H9 (cell line): ENCODE data around the gene SYT3. TPM values are rescaled to one million over a fixed set of nuclear protein-coding genes. Genes with fewer than 3 reads are reported as not detected.
A peak's percentile ranks its signal among the peaks of the same experiment; 100 is the strongest.

Source experiments
- DNase-seq: peaks from one replicate; pipeline ENCODE4 v3.0.0-alpha.2; 2017
- H2AFZ ChIP-seq: one replicate; pipeline ENCODE4 v1.6.1; 2013; ENCODE audit warnings: mild to moderate bottlenecking, low read length, control low read depth, moderate library complexity
- H2AK5ac ChIP-seq: 2 replicates; pipeline ENCODE4 v1.6.1; 2013; ENCODE audit warnings: low read length, control low read depth, mixed read lengths; ENCODE audit not compliant: insufficient read length
- H2BK120ac ChIP-seq: one replicate; pipeline ENCODE4 v1.6.1; 2013; ENCODE audit warnings: low read depth, mild to moderate bottlenecking, low read length, control low read depth, inconsistent platforms; ENCODE audit not compliant: poor library complexity, severe bottlenecking
- H2BK12ac ChIP-seq: 2 replicates; pipeline ENCODE4 v1.6.1; 2013; ENCODE audit warnings: low read length, control low read depth, mixed read lengths, low read depth; ENCODE audit not compliant: insufficient read length
- H2BK15ac ChIP-seq: 2 replicates; pipeline ENCODE4 v1.6.1; 2013; ENCODE audit warnings: low read depth, low read length, control low read depth
- H2BK20ac ChIP-seq: one replicate; pipeline ENCODE4 v1.6.1; 2013; ENCODE audit warnings: low read depth, mild to moderate bottlenecking, low read length, control low read depth, inconsistent platforms; ENCODE audit not compliant: poor library complexity, severe bottlenecking
- H2BK5ac ChIP-seq: 2 replicates; pipeline ENCODE4 v1.6.1; 2013; ENCODE audit warnings: low read length, control low read depth, mixed read lengths; ENCODE audit not compliant: insufficient read length
- H3K14ac ChIP-seq: 2 replicates; pipeline ENCODE4 v1.6.1; 2013; ENCODE audit warnings: low read length, control low read depth; ENCODE audit not compliant: insufficient read depth
- H3K18ac ChIP-seq: 2 replicates; pipeline ENCODE4 v1.6.1; 2013; ENCODE audit warnings: low read depth, mild to moderate bottlenecking, mixed read lengths, low read length, control low read depth; ENCODE audit not compliant: insufficient read length
- H3K23ac ChIP-seq: 2 replicates; pipeline ENCODE4 v1.6.1; 2013; ENCODE audit warnings: low read length, control low read depth, mixed read lengths, low read depth; ENCODE audit not compliant: insufficient read length
- H3K23me2 ChIP-seq: 2 replicates; pipeline ENCODE4 v1.6.1; 2013; ENCODE audit warnings: low read depth, mild to moderate bottlenecking, mixed read lengths, low read length, control low read depth; ENCODE audit not compliant: insufficient read length, poor library complexity, severe bottlenecking
- H3K27ac ChIP-seq: 2 replicates; pipeline ENCODE4 v1.5.1; 2013; ENCODE audit warnings: low read length, control low read depth, mixed read lengths, low read depth; ENCODE audit not compliant: insufficient read length
- H3K27me3 ChIP-seq: 2 replicates; pipeline ENCODE4 v1.6.1; 2013; ENCODE audit warnings: low read length, control low read depth, inconsistent platforms; ENCODE audit not compliant: insufficient read depth
- H3K4ac ChIP-seq: 2 replicates; pipeline ENCODE4 v1.6.1; 2013; ENCODE audit warnings: low read depth, mild to moderate bottlenecking, control low read depth, inconsistent platforms, low read length, moderate library complexity
- H3K4me1 ChIP-seq: 2 replicates; pipeline ENCODE4 v1.6.1; 2013; ENCODE audit warnings: low read length, control low read depth, inconsistent platforms; ENCODE audit not compliant: insufficient read depth
- H3K4me2 ChIP-seq: 2 replicates; pipeline ENCODE4 v1.6.1; 2013; ENCODE audit warnings: low read length, control low read depth, mixed read lengths; ENCODE audit not compliant: insufficient read length, insufficient read depth
- H3K56ac ChIP-seq: 2 replicates; pipeline ENCODE4 v1.6.1; 2013; ENCODE audit warnings: low read depth, mild to moderate bottlenecking, mixed read lengths, low read length, control low read depth; ENCODE audit not compliant: insufficient read length
- H3K79me1 ChIP-seq: 2 replicates; pipeline ENCODE4 v1.6.1; 2013; ENCODE audit warnings: low read depth, mild to moderate bottlenecking, moderate library complexity, low read length, control low read depth, inconsistent platforms; ENCODE audit not compliant: insufficient read depth, poor library complexity, severe bottlenecking
- H3K79me2 ChIP-seq: 2 replicates; pipeline ENCODE4 v1.6.1; 2013; ENCODE audit warnings: low read length, control low read depth, inconsistent platforms; ENCODE audit not compliant: insufficient read depth
- H3K9ac ChIP-seq: 2 replicates; pipeline ENCODE4 v1.6.1; 2013; ENCODE audit warnings: low read length, control low read depth, mixed read lengths; ENCODE audit not compliant: insufficient read length; ENCODE audit errors: extremely low read depth
- H3K9me3 ChIP-seq: one replicate; pipeline ENCODE4 v1.6.1; 2013; ENCODE audit warnings: low read depth, low read length, inconsistent platforms; ENCODE audit not compliant: control insufficient read depth
- H3T11ph ChIP-seq: one replicate; pipeline ENCODE4 v1.6.1; 2013; ENCODE audit warnings: mild to moderate bottlenecking, low read length, control low read depth, inconsistent platforms
- H4K20me1 ChIP-seq: one replicate; pipeline ENCODE4 v1.6.1; 2013; ENCODE audit not compliant: control insufficient read depth, insufficient read length, insufficient read depth
- H4K5ac ChIP-seq: 2 replicates; pipeline ENCODE4 v1.6.1; 2013; ENCODE audit warnings: low read depth, mild to moderate bottlenecking, mixed read lengths, low read length, control low read depth; ENCODE audit not compliant: insufficient read length
- H4K8ac ChIP-seq: replicated peaks from 2 replicates; pipeline ENCODE4 v1.6.1; 2013; ENCODE audit warnings: low read length, control low read depth, mixed read lengths, low read depth; ENCODE audit not compliant: insufficient read length
- H4K91ac ChIP-seq: 2 replicates; pipeline ENCODE4 v1.6.1; 2013; ENCODE audit warnings: low read depth, mild to moderate bottlenecking, moderate library complexity, mixed read lengths, low read length, control low read depth; ENCODE audit not compliant: insufficient read length
- H3K27ac Mint-ChIP-seq, 3 experiments: 2 replicates in 2 of 3; 3 replicates in 1 of 3; pipeline ENCODE4 v1.8.0; 2020 to 2021; ENCODE audit warnings: mixed read lengths in 3 of 3, mild to moderate bottlenecking in 1 of 3, moderate library complexity in 1 of 3
- H3K27me3 Mint-ChIP-seq: 2 replicates; pipeline ENCODE4 v1.8.0; 2021; ENCODE audit warnings: low read depth, mild to moderate bottlenecking, moderate library complexity, mixed read lengths
- H3K36me3 Mint-ChIP-seq, 3 experiments: 2 replicates in 2 of 3; 3 replicates in 1 of 3; pipeline ENCODE4 v1.8.0; 2020 to 2021; ENCODE audit warnings: low read depth in 3 of 3, mixed read lengths in 3 of 3; ENCODE audit not compliant: insufficient read depth in 1 of 3
- H3K4me1 Mint-ChIP-seq, 2 experiments: 2 replicates each; pipeline ENCODE4 v1.8.0; 2020; ENCODE audit warnings: mixed read lengths in 2 of 2
- H3K4me3 Mint-ChIP-seq, 2 experiments: 2 replicates in 1 of 2; 3 replicates in 1 of 2; pipeline ENCODE4 v1.8.0; 2020 to 2021; ENCODE audit warnings: mild to moderate bottlenecking in 2 of 2, mixed read lengths in 2 of 2, moderate library complexity in 1 of 2
- H3K9me3 Mint-ChIP-seq, 2 experiments: 2 replicates in 1 of 2; 3 replicates in 1 of 2; pipeline ENCODE4 v1.8.0; 2020; ENCODE audit warnings: mild to moderate bottlenecking in 2 of 2, mixed read lengths in 2 of 2, moderate library complexity in 1 of 2
- WGBS: extraction: QIAGEN DNeasy Blood & Tissue Kit; methylation state at CpG from one replicate; pipeline ENCODE4 v1.1.7; 2013; ENCODE audit warnings: missing lambda C conversion rate, low lambda C conversion rate, mixed read lengths; ENCODE audit not compliant: insufficient read length; ENCODE audit errors: extremely low coverage; 5-methylcytosine and 5-hydroxymethylcytosine counted together
- total RNA-seq: library from RNA; stranded (reverse); gene quantifications from 2 replicates; pipeline ENCODE4 v1.2.1, GENCODE V29; 2021
- TF ChIP-seq, protein P1 (sequence below): fragments of 200-600 bp; sonication (generic); conservative IDR thresholded peaks from 3 replicates; pipeline ENCODE4 v1.8.0; 2021; ENCODE audit warnings: antibody characterized with exemption, mild to moderate bottlenecking

The SYT3 gene
- total RNA-seq, 1 experiment from 2014 or later: 3.1 TPM

DNA sequence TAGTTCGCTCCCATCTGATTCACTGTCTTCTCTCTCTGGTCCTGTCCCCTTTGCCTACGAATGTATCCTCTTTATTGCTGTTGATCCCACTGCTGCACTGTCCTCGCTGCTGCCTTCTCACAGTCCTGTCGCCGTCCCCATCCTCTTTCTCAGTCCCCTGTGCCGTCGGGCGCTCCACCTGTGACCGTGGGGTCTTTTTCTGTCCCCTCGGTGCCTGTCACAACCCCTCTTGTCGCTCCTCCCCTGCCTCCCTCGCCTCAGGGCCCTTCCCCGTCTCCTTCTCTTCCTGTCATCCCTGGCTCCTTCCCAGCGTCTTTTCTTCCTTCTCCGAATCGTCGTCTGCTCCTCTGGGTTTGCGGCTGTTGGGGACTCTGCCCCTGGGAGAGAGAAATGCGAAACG is 32.3 kb downstream of the SYT3 start:
- peaks cover 2% of the 10 kb centered on the region; the same call in 1 of the 2 replicates for H3K27me3 ChIP-seq
- no CpG with 5 or more reads among the region's 20 CpGs for whole genome bisulfite sequencing
- peak overlapping the region; percentile 35 to 59 for H3K4me3 Mint-ChIP-seq

More for the DNA sequence above, 32.3 kb downstream of the SYT3 start:
- H4K5ac ChIP-seq: no peak overlapping the region
- no peak overlapping the region for H3T11ph ChIP-seq
- no peak overlapping the region for H2AK5ac ChIP-seq
- H2BK5ac ChIP-seq: no peak overlapping the region
- Mint-ChIP-seq H3K9me3 (peaks cover 34% of the 10 kb centered on the region in 2 experiments), H3K4me1 (peaks cover 0 to 13% of the 10 kb centered on the region in 2 experiments; a peak in 2 of 4 replicates), H3K36me3 (peaks cover 10 to 18% (median 14%) of the 10 kb centered on the region in 3 experiments), H3K27me3 (peaks cover 66% of the 10 kb centered on the region), H3K27ac (no peak overlapping the region)
- H2BK120ac ChIP-seq: no peak overlapping the region
- H2BK15ac ChIP-seq: no peak overlapping the region
- no peaks in the 10 kb centered on the region for H4K20me1 ChIP-seq
- peak overlapping the region; percentile 25 for H3K18ac ChIP-seq
- H3K27ac ChIP-seq: no peak overlapping the region
- no peak for DNase-seq
- H4K8ac ChIP-seq: no peak overlapping the region
- no peaks in the 10 kb centered on the region for H3K9me3 ChIP-seq
- no peak overlapping the region for H3K23ac ChIP-seq
- H3K23me2 ChIP-seq: peaks cover 5% of the 10 kb centered on the region
- H2AFZ ChIP-seq: no peak overlapping the region
- no peak overlapping the region for H3K14ac ChIP-seq
- H3K56ac ChIP-seq: no peak overlapping the region
- peak overlapping the region; percentile 14 for H3K9ac ChIP-seq
- no peaks in the 10 kb centered on the region for H3K79me1 ChIP-seq
- peak overlapping the region; percentile 51 for H3K4me2 ChIP-seq
- H3K4ac ChIP-seq: no peak overlapping the region
- TF ChIP-seq, protein P1, sequence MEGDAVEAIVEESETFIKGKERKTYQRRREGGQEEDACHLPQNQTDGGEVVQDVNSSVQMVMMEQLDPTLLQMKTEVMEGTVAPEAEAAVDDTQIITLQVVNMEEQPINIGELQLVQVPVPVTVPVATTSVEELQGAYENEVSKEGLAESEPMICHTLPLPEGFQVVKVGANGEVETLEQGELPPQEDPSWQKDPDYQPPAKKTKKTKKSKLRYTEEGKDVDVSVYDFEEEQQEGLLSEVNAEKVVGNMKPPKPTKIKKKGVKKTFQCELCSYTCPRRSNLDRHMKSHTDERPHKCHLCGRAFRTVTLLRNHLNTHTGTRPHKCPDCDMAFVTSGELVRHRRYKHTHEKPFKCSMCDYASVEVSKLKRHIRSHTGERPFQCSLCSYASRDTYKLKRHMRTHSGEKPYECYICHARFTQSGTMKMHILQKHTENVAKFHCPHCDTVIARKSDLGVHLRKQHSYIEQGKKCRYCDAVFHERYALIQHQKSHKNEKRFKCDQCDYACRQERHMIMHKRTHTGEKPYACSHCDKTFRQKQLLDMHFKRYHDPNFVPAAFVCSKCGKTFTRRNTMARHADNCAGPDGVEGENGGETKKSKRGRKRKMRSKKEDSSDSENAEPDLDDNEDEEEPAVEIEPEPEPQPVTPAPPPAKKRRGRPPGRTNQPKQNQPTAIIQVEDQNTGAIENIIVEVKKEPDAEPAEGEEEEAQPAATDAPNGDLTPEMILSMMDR: no peak
- H3K79me2 ChIP-seq: no peaks in the 10 kb centered on the region
- H3K4me1 ChIP-seq: no peaks in the 10 kb centered on the region; the same call in 1 of the 2 replicates
- no peak overlapping the region for H4K91ac ChIP-seq
- no peak overlapping the region for H2BK20ac ChIP-seq
- H2BK12ac ChIP-seq: no peak overlapping the region
